Fibroblast of upper back skin (primary cell): Measurements from ENCODE around the gene MAGEA12.
"Not testable (repeated sequence)": the region's sequence is repeated elsewhere in the genome, so short reads cannot be mapped to it uniquely, and the experiment has no call there.

ENCODE experiments used
- DNase-seq: peaks from one replicate; pipeline ENCODE4 v3.0.0-alpha.2; 2013

Gene MAGEA12

GRCh38 chrX:152733261-152733975, at the start of gene MAGEA12, which contains the start of gene CSAG1:
Gene MAGEA12, plus strand, starts transcription at chrX:152733757. Its CDS starts 2,405 bp downstream, at chrX:152736162.
Gene CSAG1, minus strand, starts transcription at chrX:152733721. Its CDS starts 1,261 bp downstream, at chrX:152732460.
- no peak for DNase-seq

- not testable (repeated sequence) for DNase-seq
Observed at GRCh38 chrX:152697952-152698931, 35.3 kb upstream of the MAGEA12 start, which contains the start of gene MAGEA3. Gene MAGEA3, plus strand, starts transcription at chrX:152698794. Its CDS starts 2,039 bp downstream, at chrX:152700833.

GRCh38 chrX:152700390-152700789, 33.2 kb upstream of the MAGEA12 start:
- DNase-seq = not testable (repeated sequence)

GRCh38 chrX:152706500-152706899, 27.1 kb upstream of the MAGEA12 start:
- DNase-seq = not testable (repeated sequence)

GRCh38 chrX:152709173-152709572, 24.4 kb upstream of the MAGEA12 start, which contains the start of gene CSAG2:
Gene CSAG2, minus strand, starts transcription at chrX:152709273. Its CDS starts 161 bp downstream, at chrX:152709112.
- DNase-seq = not testable (repeated sequence)

- not testable (repeated sequence) for DNase-seq
Observed at GRCh38 chrX:152713195-152713594, 20.4 kb upstream of the MAGEA12 start.

GRCh38 chrX:152713815-152714787, 19.5 kb upstream of the MAGEA12 start, which contains the start of gene MAGEA2B:
Gene MAGEA2B, plus strand, starts transcription at chrX:152714628. Its CDS starts 2,479 bp downstream, at chrX:152717107.
- DNase-seq = not testable (repeated sequence)

GRCh38 chrX:152725409-152725808, 8.1 kb upstream of the MAGEA12 start:
- DNase-seq = no peak

GRCh38 chrX:152734143-152734858, 744 bp downstream of the MAGEA12 start:
- DNase-seq = not testable (repeated sequence)

- DNase-seq = no peak
Observed at GRCh38 chrX:152735101-152735500, 1.5 kb downstream of the MAGEA12 start.

GRCh38 chrX:152735860-152736511, 2.4 kb downstream of the MAGEA12 start:
- DNase-seq = no peak

GRCh38 chrX:152736528-152736927, 3.0 kb downstream of the MAGEA12 start:
- DNase-seq = not testable (repeated sequence)

GRCh38 chrX:152738560-152738959, 5.0 kb downstream of the MAGEA12 start:
- no peak for DNase-seq

- DNase-seq = not testable (repeated sequence)
Observed at GRCh38 chrX:152753686-152754650, 20.4 kb downstream of the MAGEA12 start, which contains the start of gene MAGEA2. Gene MAGEA2, minus strand, starts transcription at chrX:152753842. Its CDS starts 2,479 bp downstream, at chrX:152751363.

- DNase-seq = not testable (repeated sequence)
Observed at GRCh38 chrX:152754871-152755270, 21.3 kb downstream of the MAGEA12 start.

- DNase-seq = not testable (repeated sequence)
Observed at GRCh38 chrX:152758918-152759317, 25.4 kb downstream of the MAGEA12 start, which contains the start of gene CSAG3. Gene CSAG3, plus strand, starts transcription at chrX:152759218.

GRCh38 chrX:152759544-152759943, 26.0 kb downstream of the MAGEA12 start:
- not testable (repeated sequence) for DNase-seq

- DNase-seq = not testable (repeated sequence)
Observed at GRCh38 chrX:152761582-152761981, 28.0 kb downstream of the MAGEA12 start.

GRCh38 chrX:152766562-152766961, 33.0 kb downstream of the MAGEA12 start:
- not testable (repeated sequence) for DNase-seq
